ENCODE measurements around the gene IL23R. TPM values are rescaled to one million over a fixed set of nuclear protein-coding genes. Genes with fewer than 3 reads are reported as not detected.

IL23R gene
- total and polyA plus RNA-seq, 2 of the 8 experiments (the other 6 are each of a cell fraction or from before 2014, with no cell fraction given), result not detected

DNA sequence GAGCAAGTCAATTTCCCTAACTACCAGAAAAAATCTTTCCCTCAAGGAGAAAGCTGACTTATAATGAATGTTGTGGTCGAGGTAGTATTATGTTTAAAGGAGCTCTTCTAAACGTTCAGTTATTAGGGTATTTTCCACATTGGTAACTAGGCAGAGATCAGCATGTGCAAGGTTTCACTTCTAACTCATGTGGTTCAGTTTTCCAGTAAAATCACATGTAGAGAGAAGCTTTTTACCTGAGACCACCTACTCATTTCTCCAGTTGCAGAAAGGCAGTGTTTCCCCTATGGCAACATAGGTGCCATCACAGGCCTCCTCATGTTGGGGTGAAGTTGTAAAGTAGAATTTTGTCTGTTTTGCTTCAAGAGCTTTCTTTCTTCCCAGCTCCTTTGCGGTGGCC lies 23.7 kb downstream of the IL23R start:
- no peak overlapping the region for H4K91ac ChIP-seq (replicated peaks; ENCODE audit: insufficient read length, low read length)
- H2BK15ac ChIP-seq (ENCODE audit: low read length), result no peak overlapping the region
- H3K79me2 ChIP-seq (ENCODE audit: control insufficient read depth in 1 of 2, insufficient read depth in 2 of 2, low read length in 2 of 2), result no peaks in the 10 kb centered on the region
- no peak overlapping the region for H2BK20ac ChIP-seq (ENCODE audit: low read length)
- no peak overlapping the region for H2BK12ac ChIP-seq (ENCODE audit: low read depth, low read length)
- H2AK5ac ChIP-seq (ENCODE audit: low read depth, low read length), result no peak overlapping the region
- H3K27me3 ChIP-seq (replicated peaks in 1 of 4; ENCODE audit: control insufficient read depth in 3 of 4, extremely low read depth in 1 of 4, insufficient read depth in 3 of 4, low read length in 3 of 4), result no peaks in the 10 kb centered on the region
- no peak overlapping the region for H3K56ac ChIP-seq (replicated peaks; ENCODE audit: insufficient read length, low read depth, low read length)
- no peak overlapping the region for H3K18ac ChIP-seq (ENCODE audit: extremely low read depth, low read length)
- H3K4ac ChIP-seq (replicated peaks; ENCODE audit: insufficient read length, low read depth, low read length), result no peak overlapping the region
- no peak overlapping the region for H3K23ac ChIP-seq (ENCODE audit: insufficient read length)
- no peaks in the 10 kb centered on the region for H3K4me1 ChIP-seq (replicated peaks in 1 of 4; ENCODE audit: control insufficient read depth in 3 of 4, insufficient read depth in 4 of 4, low read length in 3 of 4)
- TF ChIP-seq CTBP2 (IDR thresholded peaks at IDR 0.05; ENCODE audit: borderline replicate concordance, insufficient read depth, insufficient read length, low read length), result no peak
- CTCF ChIA-PET (ENCODE audit: partially characterized antibody), result interaction anchor here (0.5 to 5.1 kb wide), 5 partner anchors 22 to 1212 kb away, joined by 3 to 52 read pairs (median 4); no protein-coding TSS in a partner anchor
- H3K36me3 ChIP-seq (ENCODE audit: control insufficient read depth in 2 of 4, insufficient read depth in 4 of 4, low read length in 3 of 4), result no peaks in the 10 kb centered on the region
- POLR2A ChIA-PET (ENCODE audit: partially characterized antibody), result no interaction called here
- no peak overlapping the region for H4K5ac ChIP-seq (ENCODE audit: insufficient read length, low read depth, low read length)
- H3K79me1 ChIP-seq (ENCODE audit: low read depth, low read length), result no peaks in the 10 kb centered on the region
- no peak overlapping the region for H3K27ac ChIP-seq (ENCODE audit: low read depth, low read length)
- no peak overlapping the region for H2BK5ac ChIP-seq (ENCODE audit: low read depth, low read length)
- no peak overlapping the region for H3K4me2 ChIP-seq (ENCODE audit: insufficient read depth in 1 of 2, low read depth in 2 of 2, low read length in 2 of 2)
- H3K14ac ChIP-seq (ENCODE audit: insufficient read length), result no peak overlapping the region
- FAIRE-seq, result no peak
- WGBS, 2 experiments (ENCODE audit: extremely low coverage in 1 of 2, insufficient coverage in 1 of 2, insufficient read length in 1 of 2, insufficient replicate concordance in 2 of 2, low coverage in 1 of 2, low lambda C conversion rate in 2 of 2, missing lambda C conversion rate in 1 of 2), result 92% methylated on average over 3 of the region's 3 CpGs; no CpG with 5 or more reads in 1 of the 2 experiments
- no peak overlapping the region for H3K4me3 ChIP-seq (ENCODE audit: extremely low read depth in 1 of 4, insufficient read depth in 2 of 4, low read depth in 3 of 4, low read length in 4 of 4)
- no peak for DNase-seq (ENCODE audit: low read depth in 1 of 2, low spot score in 2 of 2)
- H4K8ac ChIP-seq (ENCODE audit: extremely low read depth, insufficient read depth, low read length), result no peak overlapping the region
- H3K9ac ChIP-seq (replicated peaks in 1 of 4; ENCODE audit: extremely low read depth in 1 of 4, low read depth in 3 of 4, low read length in 3 of 4), result no peak overlapping the region
- no peaks in the 10 kb centered on the region; the same call in 1 of the 2 replicates for H3K23me2 ChIP-seq (ENCODE audit: low read depth, low read length)
- H3K9me3 ChIP-seq (ENCODE audit: insufficient read depth in 2 of 2, low read depth in 1 of 2, low read length in 1 of 2), result no peaks in the 10 kb centered on the region
- no peaks in the 10 kb centered on the region for H4K20me1 ChIP-seq (replicated peaks in 1 of 2; ENCODE audit: control insufficient read depth in 1 of 2, insufficient read depth in 2 of 2, low read length in 2 of 2)
- H2BK120ac ChIP-seq (replicated peaks; ENCODE audit: low read depth, low read length), result no peak overlapping the region
- H2AFZ ChIP-seq (ENCODE audit: low read length), result no peak overlapping the region

Data from H1 (cell line).